GF-D8 (cell line): Measurements from ENCODE around the gene TOPAZ1.
"Not testable (repeated sequence)": the region's sequence is repeated elsewhere in the genome, so short reads cannot be mapped to it uniquely, and the experiment has no call there.

Experiments used
- DNase-seq: peaks from one replicate; lab custom pipeline; 2025; lab: John Stamatoyannopoulos, UW

TOPAZ1 gene

DNA sequence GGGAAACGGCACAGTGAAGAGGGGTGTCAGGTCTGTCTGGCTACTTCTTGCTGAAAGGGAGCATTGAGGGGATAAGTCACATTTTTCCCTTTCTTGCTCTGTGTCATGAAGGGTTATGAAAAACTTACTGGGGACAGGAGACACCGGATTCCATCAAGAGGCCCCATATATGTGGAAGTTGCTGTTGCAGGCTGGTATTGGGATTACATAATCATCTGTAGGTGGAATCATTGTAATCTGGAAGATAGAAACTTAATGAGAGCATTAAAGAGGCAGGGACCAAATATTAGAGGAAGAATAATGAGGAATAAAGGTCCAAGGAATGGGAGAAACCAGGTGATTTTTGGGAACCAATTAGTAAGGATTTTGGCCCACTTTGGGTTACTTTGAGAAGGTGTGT lies 92.6 kb downstream of the TOPAZ1 start:
- no peak for DNase-seq

- DNase-seq, result no peak
Measured at GRCh38 chr3:44337248-44337785, 95.6 kb downstream of the TOPAZ1 start.

DNA sequence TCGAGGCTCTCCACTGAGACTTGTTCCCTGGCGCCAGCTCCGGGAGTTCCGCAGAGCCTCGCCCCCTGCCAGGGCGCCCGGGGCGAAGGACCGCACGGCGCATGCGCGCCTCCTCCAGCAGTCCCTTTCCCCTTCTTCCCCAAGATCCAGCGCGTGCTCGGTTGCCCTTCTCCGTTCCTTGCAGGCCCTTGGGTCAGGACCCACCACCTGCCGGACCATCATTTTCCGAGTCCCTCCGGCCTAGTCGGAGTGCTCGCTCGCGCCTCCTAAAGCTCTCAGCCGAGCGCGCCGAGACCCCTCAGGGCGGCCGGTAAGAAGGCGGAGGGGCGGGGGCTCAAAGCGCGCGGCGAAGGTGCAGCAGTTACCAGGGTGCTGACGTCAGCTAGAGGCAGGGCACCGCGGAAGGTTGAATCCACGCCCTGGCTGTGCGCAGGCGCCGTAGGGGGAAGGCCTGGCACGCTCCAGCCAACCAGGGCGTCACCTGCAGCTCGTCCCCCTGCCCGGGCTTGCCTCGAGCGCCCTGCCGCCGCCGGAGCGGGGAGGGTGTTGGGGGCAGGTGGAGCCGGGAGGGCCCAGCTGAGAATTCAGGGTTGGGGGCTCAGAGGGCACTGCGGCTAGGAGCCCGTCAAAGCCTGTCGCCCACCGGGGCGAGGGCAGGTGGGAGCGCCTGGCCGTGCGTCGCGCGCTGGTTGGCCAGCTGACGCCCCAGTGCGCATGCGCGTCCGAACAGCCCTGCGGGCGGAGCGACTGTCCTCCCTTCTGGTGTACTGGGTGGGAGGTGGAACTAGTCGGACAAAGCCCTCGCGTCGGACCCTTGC lies 96.5 kb downstream of the TOPAZ1 start, which contains the start of gene TCAIM:
Gene TCAIM (plus strand): TSS at position 757 of the 818 bp plus-strand sequence. CDS start 16,017 bp downstream, outside the sequence.
- peak; percentile 86 for DNase-seq

- no peak for DNase-seq
Measured at GRCh38 chr3:44338828-44339127, 97.1 kb downstream of the TOPAZ1 start.

GRCh38 chr3:44339181-44340057 lies 97.7 kb downstream of the TOPAZ1 start:
- DNase-seq, result no peak

GRCh38 chr3:44340058-44340395 lies 98.3 kb downstream of the TOPAZ1 start:
- DNase-seq, result no peak

- DNase-seq, result no peak
Measured at GRCh38 chr3:44342176-44342790, 100.6 kb downstream of the TOPAZ1 start.

- no peak for DNase-seq
Measured at GRCh38 chr3:44343421-44343820, 101.7 kb downstream of the TOPAZ1 start.

- DNase-seq, result not testable (repeated sequence)
Measured at GRCh38 chr3:44346590-44346989, 104.9 kb downstream of the TOPAZ1 start.

- no peak for DNase-seq
Measured at GRCh38 chr3:44348993-44349392, 107.3 kb downstream of the TOPAZ1 start.

- DNase-seq, result no peak
Measured at GRCh38 chr3:44353355-44353924, 111.8 kb downstream of the TOPAZ1 start.

DNA sequence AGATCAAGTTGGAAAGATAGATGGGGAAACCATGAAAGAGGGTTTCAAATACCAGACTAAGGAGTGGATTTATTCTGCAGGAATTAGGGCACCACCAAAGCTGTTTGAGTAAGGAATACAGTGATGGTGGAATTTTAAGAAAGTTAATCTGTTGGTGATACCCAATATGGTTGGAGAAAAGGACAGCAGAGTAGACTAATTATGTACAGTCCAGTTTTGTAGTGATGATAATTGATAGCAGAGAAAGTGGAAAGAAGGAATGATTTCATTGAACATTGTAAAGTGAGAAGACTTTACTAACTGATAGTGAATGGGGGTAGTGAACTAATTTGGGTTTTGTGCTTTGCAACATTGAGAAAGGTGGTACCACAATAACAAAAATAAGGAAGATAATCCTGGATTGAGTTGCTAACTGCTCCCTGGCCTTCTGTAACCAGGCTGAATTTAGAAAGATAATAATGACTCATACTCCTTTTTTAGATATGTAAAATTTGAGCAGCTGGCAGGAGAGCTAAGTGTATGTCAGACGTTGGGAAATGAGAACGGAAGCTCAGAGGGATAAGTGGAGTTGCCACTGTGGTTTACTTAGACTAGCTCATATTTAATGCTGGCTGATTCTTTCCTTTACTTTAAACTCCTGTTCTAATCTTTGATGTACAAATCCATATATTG lies 113.8 kb downstream of the TOPAZ1 start:
- peak; percentile 47 for DNase-seq

DNA sequence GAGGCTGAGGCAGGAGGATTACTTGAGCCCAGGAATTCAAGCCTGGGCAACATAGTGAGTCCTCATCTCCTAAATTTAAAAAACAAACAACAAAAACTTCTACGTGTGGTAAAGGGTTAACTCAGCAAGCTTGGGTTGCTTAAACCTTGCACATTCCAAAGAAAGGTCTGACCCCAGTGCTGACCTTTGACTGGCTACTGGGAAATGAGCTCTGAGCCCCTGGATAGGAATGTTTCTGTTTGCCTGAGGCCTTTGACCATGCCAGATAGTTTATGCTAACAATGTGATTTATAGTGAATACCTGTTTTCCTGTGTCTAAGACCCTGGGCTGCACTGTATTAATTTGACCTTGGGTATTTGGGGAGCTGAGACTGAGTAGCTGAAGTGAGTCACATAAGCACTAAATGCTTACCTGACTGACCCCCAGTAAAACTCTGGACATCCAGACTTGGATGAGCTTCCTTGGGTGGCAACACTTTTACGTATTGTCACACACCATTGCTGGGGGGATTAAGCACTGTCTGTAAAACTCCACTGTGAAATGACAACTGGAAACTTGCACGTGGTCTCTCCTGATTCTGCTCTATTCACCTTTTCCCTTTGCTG lies 117.6 kb downstream of the TOPAZ1 start:
- no peak for DNase-seq

DNA sequence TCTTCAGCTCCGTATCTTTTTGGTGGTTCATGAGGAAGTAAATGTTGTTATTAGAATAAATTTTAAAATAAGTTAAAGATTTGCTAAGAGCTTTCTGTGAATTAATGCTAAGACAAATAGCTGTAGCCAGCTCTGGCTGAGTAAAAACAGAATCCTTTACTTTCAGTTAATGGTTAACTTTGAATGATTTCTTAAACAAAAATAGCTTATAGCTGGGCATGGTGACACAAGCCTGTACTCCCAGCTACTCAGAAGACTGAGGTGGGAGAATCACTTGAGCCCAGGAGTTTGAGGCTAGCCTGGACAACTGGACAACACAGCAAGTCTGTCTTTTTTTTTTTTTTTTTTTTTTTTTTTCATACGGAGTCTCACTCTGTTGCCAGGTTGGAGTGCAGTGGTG lies 121.9 kb downstream of the TOPAZ1 start:
- no peak for DNase-seq

GRCh38 chr3:44365952-44366351 lies 124.3 kb downstream of the TOPAZ1 start:
- no peak for DNase-seq

- DNase-seq, result no peak
Measured at GRCh38 chr3:44375450-44375849, 133.8 kb downstream of the TOPAZ1 start.
